ENCODE results near the gene COP1. TPM values are rescaled to one million over a fixed set of nuclear protein-coding genes. Genes with fewer than 3 reads are reported as not detected.

Gene COP1
- total and polyA plus RNA-seq, 12 donors, result 17.9 to 55.2 (median 23.6) TPM

DNA sequence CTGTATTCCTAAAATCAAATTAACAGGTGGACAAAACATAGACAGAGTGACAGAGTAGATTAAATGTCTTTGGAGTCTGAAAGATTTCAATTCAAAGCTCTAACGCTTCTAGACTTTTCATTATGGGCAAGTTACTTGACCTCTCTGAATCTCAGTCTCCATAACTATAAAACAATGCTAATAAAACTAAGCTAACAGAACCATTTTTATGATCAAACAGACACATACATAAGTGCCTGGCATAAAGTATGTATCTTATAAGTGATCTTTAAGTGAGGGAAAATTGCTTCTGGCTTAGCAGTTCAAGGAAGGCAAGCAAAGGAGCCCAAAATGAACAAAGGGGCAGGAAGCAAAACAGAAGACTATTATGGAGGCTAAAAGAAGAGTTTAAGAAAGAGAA is 246.9 kb downstream of the COP1 start:
- H3K27me3 ChIP-seq, result no peaks in the 10 kb centered on the region
- H3K36me3 ChIP-seq, result peaks cover 0 to 48% (median 0%) of the 10 kb centered on the region in 9 donors
- no peak overlapping the region for H3K27ac ChIP-seq
- no peak overlapping the region for H3K4me3 ChIP-seq
- no peak for DNase-seq
- no peaks in the 10 kb centered on the region for H3K4me1 ChIP-seq
- TF ChIP-seq, protein P1, sequence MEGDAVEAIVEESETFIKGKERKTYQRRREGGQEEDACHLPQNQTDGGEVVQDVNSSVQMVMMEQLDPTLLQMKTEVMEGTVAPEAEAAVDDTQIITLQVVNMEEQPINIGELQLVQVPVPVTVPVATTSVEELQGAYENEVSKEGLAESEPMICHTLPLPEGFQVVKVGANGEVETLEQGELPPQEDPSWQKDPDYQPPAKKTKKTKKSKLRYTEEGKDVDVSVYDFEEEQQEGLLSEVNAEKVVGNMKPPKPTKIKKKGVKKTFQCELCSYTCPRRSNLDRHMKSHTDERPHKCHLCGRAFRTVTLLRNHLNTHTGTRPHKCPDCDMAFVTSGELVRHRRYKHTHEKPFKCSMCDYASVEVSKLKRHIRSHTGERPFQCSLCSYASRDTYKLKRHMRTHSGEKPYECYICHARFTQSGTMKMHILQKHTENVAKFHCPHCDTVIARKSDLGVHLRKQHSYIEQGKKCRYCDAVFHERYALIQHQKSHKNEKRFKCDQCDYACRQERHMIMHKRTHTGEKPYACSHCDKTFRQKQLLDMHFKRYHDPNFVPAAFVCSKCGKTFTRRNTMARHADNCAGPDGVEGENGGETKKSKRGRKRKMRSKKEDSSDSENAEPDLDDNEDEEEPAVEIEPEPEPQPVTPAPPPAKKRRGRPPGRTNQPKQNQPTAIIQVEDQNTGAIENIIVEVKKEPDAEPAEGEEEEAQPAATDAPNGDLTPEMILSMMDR (IDR thresholded peaks at IDR 0.05), result no peak
- 97 to 100% methylated on average over 1 of the region's 1 CpG for WGBS, 2 donors
- no peak for ATAC-seq
- peaks cover 0 to 7% (median 0%) of the 10 kb centered on the region in 11 donors for H3K9me3 ChIP-seq
- intact Hi-C loops (cut with DNase I), result no loop called here

DNA sequence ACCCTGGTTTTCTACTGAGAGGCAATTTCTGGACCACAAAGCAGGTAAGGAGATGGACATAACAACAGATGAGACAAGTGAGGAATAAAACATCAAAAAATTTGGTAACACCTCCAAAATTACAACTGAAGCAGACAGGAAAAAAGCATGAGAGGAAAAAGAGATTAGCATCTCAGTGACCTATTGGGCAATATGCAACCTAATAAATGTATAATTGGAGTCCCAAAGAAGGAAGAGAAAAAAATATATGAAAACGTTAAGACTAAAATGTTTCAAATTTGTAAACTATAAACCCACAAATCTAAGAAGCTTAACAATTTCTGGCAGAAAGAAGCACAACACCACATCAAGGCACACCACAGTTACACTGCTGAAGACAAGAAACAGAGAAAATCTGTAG is 255.5 kb downstream of the COP1 start:
- no peak overlapping the region for H3K4me3 ChIP-seq
- TF ChIP-seq, protein P1 (IDR thresholded peaks at IDR 0.05), result no peak
- peaks cover 0 to 14% (median 0%) of the 10 kb centered on the region in 11 donors for H3K9me3 ChIP-seq
- WGBS, 2 donors, result 92 to 98% methylated on average over 1 of the region's 1 CpG
- intact Hi-C loops (cut with DNase I), result no loop called here
- H3K27me3 ChIP-seq, result no peaks in the 10 kb centered on the region
- H3K36me3 ChIP-seq, result peaks cover 0 to 51% (median 4%) of the 10 kb centered on the region in 9 donors
- DNase-seq (no peak), ATAC-seq (no peak)
- H3K27ac ChIP-seq, result no peak overlapping the region
- peaks cover 0 to 2% (median 0%) of the 10 kb centered on the region in 9 donors for H3K4me1 ChIP-seq

DNA sequence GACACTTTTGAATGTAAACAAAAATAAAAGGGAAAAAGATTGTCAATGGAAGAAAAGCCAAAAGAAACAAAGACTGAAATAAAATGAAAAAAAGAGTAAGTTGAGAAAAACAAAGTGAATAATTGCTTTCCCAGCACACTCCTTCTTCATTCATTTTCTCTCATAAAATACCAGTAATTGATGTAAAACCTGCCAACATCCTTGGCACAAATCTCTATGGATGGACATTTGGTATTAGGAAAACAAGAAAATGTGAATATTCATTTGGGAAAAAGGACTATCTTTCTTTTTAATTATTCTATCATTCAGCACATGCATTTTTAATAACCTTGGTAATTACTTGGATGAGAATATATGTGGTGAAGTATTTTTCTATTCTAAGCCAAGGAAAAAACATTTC is 259.3 kb downstream of the COP1 start:
- intact Hi-C loops (cut with DNase I), result no loop called here

DNA sequence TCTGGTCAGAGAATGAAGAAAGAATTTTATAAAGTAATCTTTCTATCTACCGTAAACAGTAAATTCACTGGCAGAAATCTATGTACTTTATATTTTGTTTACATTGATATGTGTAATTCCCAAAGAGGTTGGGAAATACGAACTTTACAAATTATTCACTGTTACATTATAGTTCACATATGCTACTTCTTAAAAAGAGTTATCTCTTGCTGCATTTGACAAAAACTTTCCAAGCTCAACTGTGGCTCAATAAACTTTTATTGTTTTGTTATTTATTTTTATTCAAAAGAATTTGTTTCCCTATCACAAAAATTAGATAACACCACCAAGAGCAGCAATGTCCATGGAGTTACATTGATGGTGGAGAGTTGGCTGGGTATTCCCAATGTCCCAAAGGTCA is 262.5 kb downstream of the COP1 start:
- intact Hi-C loops (cut with DNase I), result no loop called here
- Histone ChIP-seq H3K27ac (no peak overlapping the region), H3K4me1 (peaks cover 0 to 2% (median 0%) of the 10 kb centered on the region in 9 donors), H3K4me3 (no peak overlapping the region), H3K27me3 (no peaks in the 10 kb centered on the region), H3K9me3 (no peaks in the 10 kb centered on the region), H3K36me3 (peaks cover 0 to 91% (median 22%) of the 10 kb centered on the region in 9 donors)
- TF ChIP-seq, protein P1 (IDR thresholded peaks at IDR 0.05), result no peak
- no peak for ATAC-seq
- WGBS, 2 donors, result 93 to 96% methylated on average over 2 of the region's 2 CpGs
- no peak for DNase-seq

More for the DNA sequence above, 259.3 kb downstream of the COP1 start:
- ATAC-seq (no peak), DNase-seq (no peak)
- no peaks in the 10 kb centered on the region for H3K27me3 ChIP-seq
- peaks cover 0 to 72% (median 22%) of the 10 kb centered on the region in 9 donors for H3K36me3 ChIP-seq
- H3K4me1 ChIP-seq, result peaks cover 0 to 2% (median 0%) of the 10 kb centered on the region in 9 donors
- H3K4me3 ChIP-seq, result no peak overlapping the region
- peaks cover 0 to 8% (median 0%) of the 10 kb centered on the region in 11 donors for H3K9me3 ChIP-seq
- TF ChIP-seq, protein P1 (IDR thresholded peaks at IDR 0.05), result no peak
- no peak overlapping the region for H3K27ac ChIP-seq

Measured in heart right ventricle (tissue), 16 donors.